HUDEP-2 (cell line): ENCODE data around the gene ZZZ3.
"Not testable (repeated sequence)": the region's sequence is repeated elsewhere in the genome, so short reads cannot be mapped to it uniquely, and the experiment has no call there.

Experiments
- DNase-seq, 76 experiments: peaks; one replicate each; lab custom pipeline; 2025; ENCODE audit not compliant: unreplicated experiment in 76 of 76; lab: John Stamatoyannopoulos, UW

ZZZ3 gene

DNA sequence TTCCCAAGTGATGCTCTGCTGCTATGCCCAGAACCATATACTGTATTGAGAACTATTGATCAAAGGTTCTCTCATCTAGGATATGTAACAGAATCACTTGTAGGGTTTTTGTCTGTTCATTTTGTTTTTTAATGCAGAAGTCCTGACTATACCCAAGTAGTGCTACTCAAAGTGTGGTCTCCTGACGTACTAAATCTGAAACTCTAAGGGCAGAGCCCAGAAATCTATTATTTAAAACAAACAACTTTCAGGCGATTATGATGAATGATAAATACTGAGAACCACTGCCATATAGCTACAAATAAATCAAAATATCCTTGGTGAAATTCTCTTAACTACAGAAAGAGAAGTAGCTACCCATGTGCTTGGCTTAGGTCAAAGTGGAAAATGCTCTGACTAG, 10.1 kb downstream of the ZZZ3 start:
- DNase-seq = no peak

DNA sequence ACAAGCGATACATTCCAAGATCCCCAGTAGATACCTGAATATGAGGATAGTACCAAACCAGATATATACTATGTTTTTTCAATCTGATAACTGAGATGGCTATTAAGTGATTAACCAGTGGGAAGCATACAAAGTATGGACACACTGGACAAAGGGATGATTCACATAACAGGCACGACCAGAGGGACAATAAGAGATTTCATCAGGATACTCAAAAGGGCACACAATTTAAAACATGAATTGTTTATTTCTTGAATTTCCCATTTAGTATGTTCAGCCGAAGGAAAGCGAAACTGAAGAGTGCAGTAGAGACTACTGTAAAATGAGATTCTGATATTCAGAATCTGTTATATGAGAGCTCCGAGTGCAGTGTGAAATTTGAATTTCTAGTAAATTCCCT, 10.6 kb downstream of the ZZZ3 start:
- DNase-seq = no peak

DNA sequence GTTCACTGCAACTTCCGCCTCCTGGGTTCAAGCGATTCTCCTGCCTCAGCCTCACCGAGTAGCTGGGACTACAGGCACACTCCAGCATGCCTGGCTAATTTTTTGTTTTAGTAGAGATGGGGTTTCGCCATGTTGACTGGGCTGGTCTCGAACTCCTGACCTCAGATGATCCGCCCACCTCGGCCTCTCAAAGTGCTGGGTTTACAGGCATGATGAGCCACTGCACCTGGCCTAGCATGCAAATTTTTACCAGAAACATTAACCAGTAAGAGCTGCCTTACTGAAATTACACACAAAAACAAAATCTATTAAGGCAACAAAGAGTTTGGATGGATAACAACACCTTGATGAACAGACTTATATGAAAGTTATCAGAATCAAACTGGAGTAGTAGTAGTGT, 12.1 kb downstream of the ZZZ3 start:
- no peak for DNase-seq

DNA sequence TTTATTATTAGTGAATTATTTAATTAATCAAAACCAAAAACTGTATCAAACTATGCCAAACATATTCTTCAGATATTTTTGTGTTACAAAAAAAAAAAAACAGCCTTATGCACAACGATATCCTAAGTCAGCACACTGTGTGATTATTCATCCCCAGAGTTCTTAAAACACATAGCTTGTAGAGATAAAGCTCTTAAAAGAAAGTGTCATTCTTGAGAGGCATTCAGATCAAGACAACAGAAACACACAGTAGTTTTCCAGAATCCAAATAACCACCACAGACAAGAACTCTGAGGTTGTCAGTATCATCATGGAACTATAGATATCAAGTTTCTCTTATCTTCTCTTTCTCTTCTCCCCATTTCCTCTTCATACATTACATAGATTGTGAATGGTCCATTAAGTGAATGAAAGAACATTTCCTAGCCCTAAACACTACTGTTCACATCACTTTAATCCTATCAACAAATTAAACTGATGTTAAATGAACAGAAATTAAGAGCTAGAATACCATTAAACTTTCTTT, 13.5 kb downstream of the ZZZ3 start:
- peak in 5 of 76 experiments; percentile 4 to 18 (median 12) for DNase-seq

DNA sequence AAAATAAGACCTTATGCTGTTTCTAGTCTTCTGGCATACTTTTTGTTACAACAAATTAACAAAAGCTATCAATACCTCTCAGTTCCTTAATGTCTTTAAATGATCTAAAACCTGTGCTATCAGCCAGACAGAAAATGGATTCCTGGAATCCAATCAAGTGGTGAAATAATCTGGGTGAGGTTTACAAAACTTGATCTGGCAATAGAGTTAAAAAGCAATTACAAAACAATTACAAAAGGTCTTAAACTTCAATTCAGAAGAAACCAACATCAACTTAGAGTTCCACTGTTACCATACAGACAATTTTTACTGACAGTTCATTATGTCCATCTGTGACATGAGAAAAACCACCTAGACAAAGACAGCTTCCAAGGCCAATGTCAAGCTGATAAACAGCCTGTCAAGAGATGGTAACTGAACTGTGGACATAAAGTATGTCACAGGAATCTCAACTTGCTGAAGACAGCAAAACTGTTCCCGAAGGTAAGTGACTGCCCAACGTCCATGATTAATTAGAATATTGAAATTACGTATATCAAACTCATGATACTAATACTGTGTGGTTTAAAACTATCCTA, 17.4 kb downstream of the ZZZ3 start:
- DNase-seq = peak in 1 of 76 experiments; percentile 12

DNA sequence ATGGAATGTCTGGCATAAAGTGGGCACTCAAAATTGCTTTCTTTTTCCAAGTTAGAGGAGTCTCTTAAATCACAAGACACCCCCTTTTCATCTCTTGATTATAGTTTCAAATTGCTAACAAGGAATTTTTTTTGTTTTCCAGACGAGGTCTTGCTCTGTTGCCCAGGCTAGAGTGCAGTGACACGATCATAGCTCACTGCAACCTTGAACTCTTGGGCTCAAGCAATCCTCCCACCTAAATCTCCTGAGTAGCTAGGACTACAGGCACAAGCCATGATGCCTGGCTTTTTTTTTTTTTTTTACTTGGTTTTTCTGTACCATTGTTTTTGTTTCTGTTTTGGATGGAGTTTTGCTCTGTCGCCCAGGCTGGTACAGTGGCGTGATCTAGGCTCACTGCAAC, 20.8 kb downstream of the ZZZ3 start:
- DNase-seq = no peak

DNA sequence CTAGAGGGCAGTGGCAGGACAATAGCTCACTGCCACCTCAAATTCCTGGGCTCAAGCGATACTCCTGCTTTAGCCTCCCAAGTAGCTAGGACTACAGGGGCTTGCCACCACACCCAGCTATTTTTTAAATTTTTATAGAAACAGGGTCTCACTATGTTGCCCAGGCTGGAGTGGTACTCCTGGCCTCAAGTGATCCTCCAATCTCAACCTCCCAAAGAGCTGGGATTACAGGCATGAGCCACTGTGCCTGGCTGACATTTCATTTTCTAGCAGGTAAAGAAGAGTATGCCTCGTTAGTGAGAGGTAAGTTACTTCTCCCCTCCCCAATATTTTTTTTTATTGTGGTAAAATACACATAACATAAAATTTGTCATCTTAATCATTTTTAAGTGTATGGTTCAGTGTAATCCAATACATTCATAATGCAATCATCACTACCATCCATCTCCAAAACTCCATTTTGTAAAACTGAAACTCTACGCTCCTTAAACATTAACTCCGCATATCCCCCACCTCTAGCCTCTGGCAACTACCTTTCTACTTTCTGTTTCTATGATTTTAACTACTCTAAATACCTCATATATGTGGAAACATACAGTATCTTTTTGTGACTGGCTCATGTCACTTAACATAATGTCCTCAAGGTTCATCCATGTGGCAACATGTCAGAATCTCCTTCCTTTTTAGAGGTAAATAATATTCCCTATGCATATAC, 22.4 kb downstream of the ZZZ3 start:
- no peak for DNase-seq

DNA sequence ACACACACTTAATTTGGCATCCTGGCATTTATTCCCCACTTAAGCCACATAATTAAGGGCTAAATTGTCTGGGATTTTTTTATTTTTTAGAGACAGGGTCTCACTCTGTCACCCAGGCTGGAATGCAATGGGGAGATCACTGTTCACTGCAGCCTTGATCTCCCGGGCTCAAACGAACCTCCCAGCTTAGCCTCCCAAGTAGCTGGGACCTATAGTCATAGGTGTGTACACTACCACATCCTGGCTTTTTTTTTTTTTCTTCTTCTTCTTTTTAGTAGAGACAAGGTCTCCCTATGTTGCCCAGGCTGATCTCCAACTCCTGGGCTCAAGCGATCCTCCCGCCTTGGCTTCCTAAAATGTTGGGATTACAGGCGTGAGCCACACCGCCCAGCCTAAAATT, 24.2 kb downstream of the ZZZ3 start:
- no peak for DNase-seq

DNA sequence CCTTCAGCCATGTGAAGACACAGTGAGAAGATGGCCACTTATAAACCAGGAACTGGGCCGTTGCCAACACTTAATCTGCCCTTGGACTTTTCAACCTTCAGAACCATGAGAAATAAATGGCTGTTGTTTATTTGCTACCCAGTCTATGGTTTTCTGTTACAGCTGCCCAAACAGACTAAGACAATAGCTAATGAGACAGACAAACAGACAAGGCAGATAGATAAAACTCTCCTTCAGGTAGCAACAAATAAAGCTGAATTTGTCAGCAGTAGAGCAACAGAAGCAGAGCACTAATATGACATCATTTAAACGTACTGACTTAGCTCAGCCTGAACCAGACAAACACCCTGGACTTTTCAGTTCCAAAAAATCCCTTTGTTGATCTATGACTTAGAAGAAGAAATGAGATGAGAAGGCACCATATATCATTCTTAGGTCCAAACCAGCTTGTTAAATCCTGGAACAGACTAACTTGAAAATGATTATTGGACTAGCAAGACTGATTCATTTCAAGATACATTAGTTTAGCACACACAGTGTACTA, 27.0 kb downstream of the ZZZ3 start:
- peak in 1 of 76 experiments; percentile 4 for DNase-seq

DNA sequence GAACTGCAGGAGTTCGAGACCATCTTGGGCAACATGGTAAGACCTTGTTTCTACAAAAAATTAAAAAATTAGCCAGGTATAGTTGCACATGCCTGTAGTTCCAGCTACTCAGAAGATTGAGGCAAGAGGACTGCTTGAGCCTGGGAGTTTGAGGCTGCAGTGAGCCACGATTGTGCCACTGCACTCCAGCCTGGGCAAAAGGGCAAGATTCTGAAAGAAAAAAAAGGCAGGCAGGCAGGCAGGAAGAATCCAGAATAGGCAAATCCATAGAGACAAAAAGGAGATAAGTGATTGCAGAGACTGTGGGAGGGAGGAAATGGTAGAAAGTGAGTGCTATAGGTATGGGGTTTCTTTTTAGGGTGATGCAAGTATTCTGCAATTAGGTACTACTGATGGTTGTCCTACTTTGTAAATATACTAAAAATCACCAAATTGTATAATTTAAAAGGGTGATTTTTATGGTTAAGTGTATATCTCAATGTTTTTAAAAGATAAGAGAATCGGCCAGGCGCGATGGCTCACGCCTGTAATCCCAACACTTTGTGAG, 29.4 kb downstream of the ZZZ3 start:
- DNase-seq = no peak

DNA sequence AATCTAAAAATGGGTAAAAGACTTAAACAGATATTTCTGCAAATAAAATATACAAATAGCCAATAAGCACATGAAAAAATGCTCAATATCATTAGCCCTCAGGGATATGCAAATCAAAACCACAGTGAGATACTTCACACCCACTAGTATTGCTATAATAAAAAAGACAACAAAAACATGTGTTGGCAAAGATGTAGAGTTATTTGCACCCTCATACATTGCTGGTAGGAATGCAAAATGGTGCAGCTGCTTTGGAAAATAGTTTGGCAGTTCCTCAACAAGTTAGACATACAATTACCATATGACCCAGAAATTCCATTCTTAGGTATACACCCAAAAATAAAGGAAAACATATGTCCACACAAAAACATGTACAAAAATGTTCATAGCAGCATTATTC, 30.2 kb downstream of the ZZZ3 start:
- DNase-seq = no peak

DNA sequence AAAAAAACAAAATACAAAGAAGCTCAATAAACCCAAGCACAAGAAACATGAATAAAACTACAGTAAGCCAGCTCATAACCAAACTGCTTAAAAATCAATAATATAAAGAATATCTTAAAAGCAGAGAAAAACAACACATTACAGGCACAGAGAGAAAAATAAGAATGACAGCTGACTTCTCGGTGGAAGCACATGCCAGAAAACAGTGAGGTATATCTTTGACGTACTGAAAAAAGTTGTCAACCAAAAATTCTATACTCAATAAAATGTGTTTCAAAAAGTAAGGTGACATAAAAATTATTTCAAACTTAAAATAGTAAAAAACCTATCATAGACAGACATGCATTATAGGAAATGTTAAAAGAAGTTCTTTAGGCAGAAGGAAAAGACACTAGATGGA, 33.3 kb downstream of the ZZZ3 start:
- no peak for DNase-seq

DNA sequence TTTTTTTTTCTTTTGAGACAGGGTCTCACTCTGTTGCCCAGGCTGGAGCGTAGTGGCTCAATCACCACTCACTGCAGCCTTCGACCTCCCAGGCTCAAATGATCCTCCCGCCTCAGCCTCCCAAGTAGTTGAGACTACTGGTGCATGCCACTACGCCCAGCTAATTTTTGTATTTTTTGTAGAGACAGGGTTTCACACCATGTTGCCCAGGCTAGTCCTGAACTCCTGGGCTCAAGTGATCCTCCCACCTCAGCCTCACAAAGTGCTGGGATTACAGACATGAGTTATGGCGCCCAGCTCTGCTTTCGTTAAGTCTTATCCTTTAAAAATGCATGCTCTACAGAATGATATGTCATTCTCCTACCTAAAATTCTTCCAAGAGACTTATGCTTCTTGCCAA, 36.2 kb downstream of the ZZZ3 start:
- not testable (repeated sequence) for DNase-seq

DNA sequence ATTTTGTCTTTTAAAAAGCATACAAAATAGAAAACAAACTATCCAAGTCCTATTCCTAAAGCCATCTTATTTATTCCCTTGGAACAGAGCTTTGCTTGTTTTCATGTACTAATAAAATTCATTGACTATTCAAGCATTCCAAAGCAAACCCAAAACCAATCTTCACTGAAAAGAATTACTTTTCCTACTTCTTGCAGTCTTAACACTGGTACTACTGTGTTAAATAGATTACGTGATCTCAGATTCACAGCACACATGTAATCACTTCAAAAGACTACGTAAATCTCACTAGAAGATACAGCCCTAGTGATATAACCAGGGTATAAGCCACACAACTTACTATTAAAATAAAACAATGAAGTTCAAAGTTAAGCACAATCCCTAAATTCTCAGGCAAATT, 39.0 kb downstream of the ZZZ3 start:
- DNase-seq = no peak

DNA sequence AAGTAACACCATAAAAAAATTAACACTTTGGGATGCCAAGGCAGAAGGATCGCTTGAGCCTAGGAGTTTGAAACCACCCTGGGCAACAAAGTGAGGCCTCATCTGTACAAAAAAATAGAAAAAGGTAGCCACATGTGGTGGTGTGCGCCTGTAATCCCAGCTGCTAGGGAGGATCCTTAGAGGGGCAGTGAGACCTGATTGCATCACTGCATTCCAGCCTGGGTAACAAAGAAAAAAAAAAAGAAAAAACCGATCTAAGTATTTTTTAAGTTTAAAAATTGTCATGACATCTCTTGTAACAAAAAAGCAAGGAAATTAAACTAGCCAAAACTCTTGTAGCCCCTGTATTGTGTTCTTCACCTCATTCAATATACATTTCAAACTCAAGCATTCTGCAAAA, 39.5 kb downstream of the ZZZ3 start:
- no peak for DNase-seq

DNA sequence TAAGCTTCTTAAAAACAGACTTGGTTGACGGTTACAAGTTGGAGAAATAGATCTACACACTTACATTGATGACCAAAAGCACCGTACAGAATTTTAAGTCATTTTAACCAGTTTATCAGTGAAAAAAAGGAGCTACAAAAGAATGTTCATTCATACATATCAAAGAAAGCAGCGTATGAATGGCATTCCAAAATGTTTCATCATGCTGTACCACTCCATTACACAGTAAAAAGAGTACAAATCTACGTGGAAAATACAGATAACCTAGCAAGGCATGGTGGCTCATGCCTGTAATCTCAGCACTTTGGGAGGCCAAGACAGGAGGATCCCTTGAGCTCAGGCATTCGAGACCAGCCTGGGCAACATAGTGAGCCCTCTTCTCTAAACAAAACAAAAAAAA, 40.3 kb downstream of the ZZZ3 start:
- DNase-seq = no peak

DNA sequence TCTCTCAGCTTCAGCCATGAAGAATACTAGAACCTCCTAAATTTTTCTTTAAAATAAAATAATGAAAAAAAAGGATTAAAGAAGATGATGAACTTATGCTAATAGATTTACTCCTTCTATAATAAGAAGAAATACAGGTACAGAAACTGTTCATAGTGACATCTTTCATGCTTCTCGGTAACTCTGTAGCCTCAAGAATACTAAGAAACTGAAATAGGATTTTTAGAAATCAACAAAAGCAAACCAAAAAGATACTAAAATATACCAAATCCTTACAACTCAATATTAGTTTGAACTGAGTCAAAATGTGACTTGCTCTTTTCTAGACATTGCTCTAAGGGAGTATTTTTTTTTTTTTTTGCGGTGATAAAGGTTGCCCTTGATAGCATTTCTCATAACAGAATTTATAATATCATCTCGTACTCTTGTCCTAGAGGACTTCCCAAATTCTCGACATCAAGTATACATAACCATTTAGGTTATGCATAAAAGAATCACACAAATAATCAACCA, 42.8 kb downstream of the ZZZ3 start:
- DNase-seq = no peak

DNA sequence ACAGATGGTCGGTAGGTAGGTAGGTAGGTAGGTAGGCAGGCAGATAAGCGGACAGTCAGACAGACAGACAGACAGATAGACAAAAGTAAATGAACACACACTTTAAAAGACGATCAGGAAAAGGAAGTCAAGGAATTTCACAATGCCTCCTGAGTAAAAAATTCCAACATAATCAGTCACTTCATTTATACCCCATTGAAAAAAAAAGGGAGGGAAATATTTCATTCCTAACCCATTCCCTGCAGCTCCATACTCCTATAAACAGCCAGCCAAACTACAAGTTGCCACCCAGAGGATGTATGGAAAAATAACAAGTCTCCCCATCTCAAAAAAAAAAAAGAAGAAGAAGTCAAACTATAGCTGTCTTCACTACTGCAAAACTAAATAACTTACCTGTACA, 43.4 kb downstream of the ZZZ3 start:
- DNase-seq = no peak

DNA sequence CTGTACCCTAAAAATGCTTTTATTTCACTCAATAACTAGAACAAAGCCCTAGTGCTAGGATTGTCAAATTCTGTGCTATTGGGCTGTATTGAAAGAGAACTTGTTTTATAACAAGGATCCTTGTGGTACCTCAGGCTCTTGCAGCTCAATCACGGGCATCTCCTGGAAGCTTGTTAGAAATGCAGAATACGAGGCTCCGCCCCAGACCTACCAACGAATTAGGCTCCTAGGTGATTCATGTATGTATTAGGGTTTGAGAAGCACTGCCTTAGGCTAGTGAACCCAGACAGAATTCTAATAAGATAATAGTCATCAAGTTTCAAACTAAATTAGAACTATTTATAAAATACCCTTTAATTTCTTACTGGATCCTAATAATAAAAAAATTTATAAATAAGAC, 45.6 kb downstream of the ZZZ3 start:
- DNase-seq = no peak
